GM12801 (cell line): ENCODE results near the gene POFUT1.

Experiments
- TF ChIP-seq, protein P1 (sequence below): IDR thresholded peaks from one replicate; pipeline ENCODE4 v1.5.1; 2011; ENCODE audit warnings: control low read depth; ENCODE audit not compliant: insufficient read length; ENCODE audit errors: extremely low read depth

Gene POFUT1

DNA sequence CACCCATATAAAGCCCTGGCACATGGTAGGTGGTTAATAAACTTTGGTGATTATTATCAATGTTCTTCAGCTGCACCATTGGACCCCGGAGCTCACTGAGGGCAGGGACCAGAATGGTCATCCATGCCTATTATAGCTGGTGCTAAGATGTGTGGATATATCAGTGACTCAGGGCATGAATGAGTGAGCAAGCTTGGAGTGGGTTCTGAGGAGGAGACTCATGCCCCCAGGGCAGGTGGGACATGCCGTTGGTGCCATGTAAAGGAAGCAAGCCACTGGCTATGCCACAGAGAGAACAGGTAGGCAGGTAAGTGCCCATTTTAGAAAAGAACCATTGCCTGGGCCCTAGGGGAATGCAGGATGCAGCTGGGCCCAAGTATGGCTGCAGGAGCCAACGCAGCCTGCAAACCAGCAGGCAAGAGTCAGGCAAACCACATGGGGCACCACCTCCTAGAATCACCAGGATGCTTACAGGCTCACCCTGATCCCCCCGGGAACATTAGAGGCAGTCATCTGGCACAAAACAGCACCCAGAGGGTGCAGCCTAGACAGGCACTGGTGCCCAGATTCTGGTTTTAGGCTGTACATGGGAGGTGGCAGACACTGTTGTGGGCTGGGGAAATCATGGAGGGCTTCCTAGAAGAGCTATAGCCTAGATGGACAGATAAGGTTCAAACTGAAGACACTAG, 23.6 kb upstream of the POFUT1 start:
- TF ChIP-seq, protein P1, sequence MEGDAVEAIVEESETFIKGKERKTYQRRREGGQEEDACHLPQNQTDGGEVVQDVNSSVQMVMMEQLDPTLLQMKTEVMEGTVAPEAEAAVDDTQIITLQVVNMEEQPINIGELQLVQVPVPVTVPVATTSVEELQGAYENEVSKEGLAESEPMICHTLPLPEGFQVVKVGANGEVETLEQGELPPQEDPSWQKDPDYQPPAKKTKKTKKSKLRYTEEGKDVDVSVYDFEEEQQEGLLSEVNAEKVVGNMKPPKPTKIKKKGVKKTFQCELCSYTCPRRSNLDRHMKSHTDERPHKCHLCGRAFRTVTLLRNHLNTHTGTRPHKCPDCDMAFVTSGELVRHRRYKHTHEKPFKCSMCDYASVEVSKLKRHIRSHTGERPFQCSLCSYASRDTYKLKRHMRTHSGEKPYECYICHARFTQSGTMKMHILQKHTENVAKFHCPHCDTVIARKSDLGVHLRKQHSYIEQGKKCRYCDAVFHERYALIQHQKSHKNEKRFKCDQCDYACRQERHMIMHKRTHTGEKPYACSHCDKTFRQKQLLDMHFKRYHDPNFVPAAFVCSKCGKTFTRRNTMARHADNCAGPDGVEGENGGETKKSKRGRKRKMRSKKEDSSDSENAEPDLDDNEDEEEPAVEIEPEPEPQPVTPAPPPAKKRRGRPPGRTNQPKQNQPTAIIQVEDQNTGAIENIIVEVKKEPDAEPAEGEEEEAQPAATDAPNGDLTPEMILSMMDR: no peak

DNA sequence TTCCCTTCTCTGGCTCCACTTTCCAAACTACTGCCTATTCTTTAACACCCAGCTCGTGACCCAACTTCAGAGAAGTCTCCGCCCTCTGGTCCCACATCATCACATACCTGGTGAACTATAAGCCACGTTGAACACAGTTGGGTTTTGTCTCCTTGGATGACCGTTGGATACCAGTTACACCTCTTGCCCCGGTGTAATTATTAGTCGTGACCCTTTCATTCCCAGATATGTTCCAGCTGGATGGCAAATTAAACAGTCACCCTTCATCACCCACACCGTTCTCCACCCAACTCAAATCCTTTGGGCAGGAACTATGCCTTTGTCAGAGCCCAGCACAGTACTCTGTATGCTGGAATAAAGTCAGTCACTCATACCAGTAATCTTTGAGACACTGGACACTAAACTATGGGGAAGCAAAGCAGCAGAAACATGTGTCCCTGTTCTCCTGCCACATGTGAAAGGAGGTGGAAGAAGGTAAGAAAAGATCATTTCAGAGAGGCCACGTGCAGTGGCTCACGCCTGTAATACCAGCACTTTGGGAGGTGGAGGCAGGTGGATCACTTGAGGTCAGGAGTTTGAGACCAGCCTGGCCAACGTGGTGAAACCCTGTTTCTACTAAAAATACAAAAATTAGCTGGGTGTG, 22.6 kb upstream of the POFUT1 start:
- TF ChIP-seq, protein P1: no peak

DNA sequence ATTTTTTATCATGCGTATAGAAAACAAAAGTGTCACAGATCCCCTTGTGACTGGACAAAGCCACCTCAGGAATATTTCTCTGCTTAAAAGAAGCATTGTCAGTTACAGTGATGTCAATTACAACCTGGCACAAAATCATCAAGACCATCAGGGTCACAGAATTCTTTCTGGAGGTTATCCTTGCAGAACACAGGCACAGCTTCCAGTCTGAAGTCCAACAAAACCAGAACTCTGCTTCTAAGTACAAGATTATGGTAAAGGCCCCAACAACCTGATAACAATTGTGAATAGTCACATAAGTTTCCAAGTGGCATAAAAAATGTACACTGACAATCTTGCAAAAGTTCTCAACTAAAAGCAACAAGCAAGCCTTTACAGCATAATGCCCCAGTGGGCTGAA, 21.2 kb upstream of the POFUT1 start:
- TF ChIP-seq, protein P1: no peak

DNA sequence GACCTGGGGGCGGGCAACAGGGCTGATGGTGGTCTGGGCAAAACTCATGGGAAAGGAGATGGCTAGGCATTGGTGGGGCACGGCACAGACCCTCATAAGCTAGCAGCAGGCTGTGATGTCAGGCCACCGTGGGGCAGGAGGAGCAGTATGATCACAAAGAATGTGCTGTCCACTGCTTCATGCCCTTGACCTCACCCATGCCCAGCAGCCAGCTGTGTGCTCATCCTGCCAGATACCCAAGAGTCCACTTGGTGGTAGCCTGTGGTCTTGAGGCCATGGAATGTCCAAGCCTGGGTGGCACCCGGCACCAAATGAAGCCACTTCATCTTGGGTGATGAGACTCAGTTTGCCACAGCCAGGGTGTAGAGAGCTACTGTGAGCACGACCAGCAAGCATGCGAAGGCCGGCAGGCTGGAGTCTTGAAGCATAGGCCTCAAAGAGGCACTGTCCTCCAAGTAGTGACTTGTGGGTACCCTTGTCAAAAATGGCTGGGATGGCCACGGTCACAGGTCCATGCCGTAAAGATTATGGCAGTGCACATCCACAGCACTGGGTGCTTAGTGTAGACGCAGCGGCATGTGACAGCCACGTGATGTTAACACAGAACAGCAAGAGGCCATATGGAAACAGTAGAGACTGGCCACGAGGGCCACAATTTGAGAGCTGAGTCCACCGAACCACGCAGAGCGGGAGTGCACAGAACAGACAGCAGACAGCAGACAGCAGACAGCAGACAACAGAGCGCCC, 19.1 kb upstream of the POFUT1 start:
- TF ChIP-seq, protein P1: no peak

DNA sequence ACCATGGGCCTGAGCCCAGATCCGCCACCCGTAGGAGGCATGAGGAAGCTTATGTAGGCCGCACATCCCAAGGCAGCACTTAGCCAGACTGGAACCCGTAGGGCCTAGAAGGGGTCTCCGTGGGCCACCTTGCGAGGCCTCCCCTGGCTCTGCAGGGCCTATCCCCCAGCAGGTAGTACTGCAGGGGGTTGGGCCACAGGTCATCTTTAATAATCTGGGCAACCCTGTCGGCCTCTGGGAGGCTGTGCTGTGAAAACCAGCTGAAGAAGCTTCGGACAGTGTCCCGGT, 18.6 kb upstream of the POFUT1 start:
- TF ChIP-seq, protein P1: no peak

DNA sequence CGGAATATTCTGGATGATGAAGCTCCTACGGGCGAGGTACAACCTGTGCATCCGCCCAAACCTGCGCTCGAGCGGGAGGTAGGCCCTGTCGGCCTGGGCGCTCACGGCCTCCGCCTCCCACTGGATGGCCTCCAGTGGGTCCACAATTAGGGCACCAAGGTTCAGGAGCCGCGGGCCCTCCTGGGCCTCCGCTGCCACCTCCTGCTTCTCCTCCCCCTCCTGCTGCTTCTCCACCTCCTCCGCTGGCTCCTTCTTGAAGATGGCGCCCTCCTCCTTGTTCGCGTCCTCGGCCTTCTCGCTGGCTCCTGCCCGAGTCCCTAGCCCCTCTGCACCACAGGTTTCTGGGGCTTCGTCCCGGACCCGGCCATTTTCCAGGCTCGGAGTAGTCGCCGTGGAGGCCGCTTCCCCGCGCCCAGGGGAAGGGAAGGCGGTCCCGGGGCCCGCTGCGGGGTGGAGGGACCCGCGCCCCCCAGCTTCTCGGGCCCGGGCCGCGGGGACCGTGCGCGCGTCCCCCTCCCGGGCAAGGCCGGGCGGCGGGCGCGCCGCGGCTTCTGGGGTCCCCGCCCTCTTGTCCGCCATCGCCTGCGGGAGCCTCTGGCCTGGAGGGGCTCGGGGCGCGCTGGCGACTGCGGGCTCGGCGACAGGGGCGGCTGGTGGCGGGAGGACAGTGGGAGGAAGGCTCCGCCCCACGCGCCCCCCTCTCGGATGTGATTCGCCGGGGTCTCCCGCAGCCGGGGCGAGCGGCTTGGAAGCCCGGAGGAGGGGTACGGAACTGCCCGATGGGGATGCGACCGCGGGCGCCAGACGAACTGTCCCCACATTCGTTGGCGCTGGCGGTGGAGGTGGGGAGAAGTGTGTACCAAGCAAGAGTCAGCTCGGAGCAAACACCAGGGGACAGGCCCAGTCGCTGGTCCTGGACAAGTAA, 17.7 kb upstream of the POFUT1 start:
- TF ChIP-seq, protein P1: no peak
